IMR-90 (cell line): ENCODE data around the gene FMN1. TPM values are rescaled to one million over a fixed set of nuclear protein-coding genes. Genes with fewer than 3 reads are reported as not detected.

ENCODE experiments used
- ATAC-seq: fragments of 200-7000 bp; cut with Tn5 transposase; 2 replicates; pipeline ENCODE4 v1.9.1; 2020; ENCODE audit warnings: low read depth, mild to moderate bottlenecking, moderate library complexity
- BruUV-seq: library from RNA; stranded (reverse); fragments of 400-500 nt; replicated peaks from 2 replicates; lab custom pipeline; 2021; lab: Mats Ljungman, UMichigan
- CTCF ChIA-PET: fragments of 300-600 bp; formaldehyde crosslinking; extraction: SDS; loops from one replicate; lab custom pipeline; 2021; ENCODE audit warnings: antibody characterized with exemption; lab: Yijun Ruan, JAX
- POLR2A ChIA-PET: fragments of 300-600 bp; sonication (Branson Sonifier 250); formaldehyde crosslinking; loops from one replicate; lab custom pipeline; 2022; ENCODE audit warnings: antibody characterized with exemption; ENCODE audit not compliant: unreplicated experiment; lab: Charles Lee
- DNase-seq: peaks from one replicate; pipeline ENCODE4 v3.0.0; 2013
- H2AFZ ChIP-seq: replicated peaks from 2 replicates; pipeline ENCODE3; 2013; ENCODE audit warnings: low read length, mild to moderate bottlenecking; ENCODE audit not compliant: poor library complexity
- H2AK5ac ChIP-seq: 2 replicates; pipeline ENCODE4 v1.6.1; 2013; ENCODE audit warnings: low read depth, low read length, inconsistent platforms
- H2AK9ac ChIP-seq: replicated peaks from 2 replicates; pipeline ENCODE3; 2013; ENCODE audit warnings: mild to moderate bottlenecking, low read depth, low read length, moderate library complexity; ENCODE audit not compliant: poor library complexity
- H2BK120ac ChIP-seq: 2 replicates; pipeline ENCODE4 v1.6.1; 2013; ENCODE audit warnings: low read depth, low read length, inconsistent platforms
- H2BK15ac ChIP-seq: 3 replicates; pipeline ENCODE4 v1.6.1; 2013; ENCODE audit warnings: low read depth, low read length, inconsistent platforms
- H2BK20ac ChIP-seq: 2 replicates; pipeline ENCODE4 v1.6.1; 2013; ENCODE audit warnings: low read depth, mild to moderate bottlenecking, inconsistent platforms, low read length, moderate library complexity
- H2BK5ac ChIP-seq: 2 replicates; pipeline ENCODE4 v1.6.1; 2013; ENCODE audit warnings: mild to moderate bottlenecking, low read depth, low read length, inconsistent platforms; ENCODE audit not compliant: poor library complexity, severe bottlenecking
- H3K14ac ChIP-seq: replicated peaks from 2 replicates; pipeline ENCODE4 v1.6.1; 2013; ENCODE audit warnings: low read depth, low read length, inconsistent platforms
- H3K18ac ChIP-seq: 2 replicates; pipeline ENCODE4 v1.6.1; 2013; ENCODE audit warnings: low read depth, low read length, control low read depth
- H3K23ac ChIP-seq: 2 replicates; pipeline ENCODE4 v1.6.1; 2013; ENCODE audit warnings: low read depth, low read length, inconsistent platforms
- H3K27ac ChIP-seq: 2 replicates; pipeline ENCODE4 v1.5.1; 2013; ENCODE audit warnings: mild to moderate bottlenecking, control low read depth, low read length; ENCODE audit not compliant: insufficient read depth
- H3K27me3 ChIP-seq: 2 replicates; pipeline ENCODE4 v1.6.1; 2013; ENCODE audit warnings: low read length; ENCODE audit not compliant: control insufficient read depth, insufficient read depth
- H3K36me3 ChIP-seq: 2 replicates; pipeline ENCODE4 v1.6.1; 2013; ENCODE audit warnings: low read length, mixed read lengths; ENCODE audit not compliant: control insufficient read depth, insufficient read depth
- H3K4ac ChIP-seq: 2 replicates; pipeline ENCODE4 v1.6.1; 2013; ENCODE audit warnings: low read depth, low read length, inconsistent platforms
- H3K4me1 ChIP-seq: 2 replicates; pipeline ENCODE4 v1.6.1; 2013; ENCODE audit warnings: low read length, mixed read lengths; ENCODE audit not compliant: control insufficient read depth, insufficient read depth
- H3K4me2 ChIP-seq: 2 replicates; pipeline ENCODE4 v1.6.1; 2013; ENCODE audit warnings: low read depth, mild to moderate bottlenecking, control low read depth, low read length, moderate library complexity
- H3K4me3 ChIP-seq: 2 replicates; pipeline ENCODE4 v1.5.1; 2013; ENCODE audit warnings: low read depth, mild to moderate bottlenecking, control low read depth, low read length, moderate library complexity; ENCODE audit not compliant: insufficient read depth
- H3K56ac ChIP-seq: 2 replicates; pipeline ENCODE4 v1.6.1; 2013; ENCODE audit warnings: low read length, inconsistent platforms; ENCODE audit not compliant: insufficient read depth; ENCODE audit errors: extremely low read depth
- H3K79me1 ChIP-seq, 2 experiments: 2 replicates each; pipeline ENCODE4 v1.6.1; 2013; ENCODE audit warnings: low read length in 2 of 2, inconsistent platforms in 1 of 2, low read depth in 1 of 2
- H3K9ac ChIP-seq: 2 replicates; pipeline ENCODE4 v1.6.1; 2013; ENCODE audit warnings: low read depth, low read length, control low read depth
- H3K9me1 ChIP-seq: 2 replicates; pipeline ENCODE4 v1.6.1; 2013; ENCODE audit warnings: low read length, inconsistent platforms; ENCODE audit not compliant: insufficient read depth
- H3K9me3 ChIP-seq: 2 replicates; pipeline ENCODE4 v1.6.1; 2013; ENCODE audit warnings: low read length; ENCODE audit not compliant: control insufficient read depth, insufficient read depth
- H4K20me1 ChIP-seq: 2 replicates; pipeline ENCODE4 v1.6.1; 2013; ENCODE audit warnings: low read length, inconsistent platforms; ENCODE audit not compliant: insufficient read depth
- H4K5ac ChIP-seq: 2 replicates; pipeline ENCODE4 v1.6.1; 2013; ENCODE audit warnings: mild to moderate bottlenecking, low read depth, low read length, control low read depth
- H4K8ac ChIP-seq, 2 experiments: 2 replicates each; pipeline ENCODE4 v1.6.1; 2013; ENCODE audit warnings: low read depth in 2 of 2, low read length in 2 of 2, control low read depth in 1 of 2, inconsistent platforms in 1 of 2
- H4K91ac ChIP-seq: 2 replicates; pipeline ENCODE4 v1.6.1; 2013; ENCODE audit warnings: low read depth, low read length, inconsistent platforms; ENCODE audit not compliant: insufficient read depth
- BHLHE40 ChIP-seq: fragments of 150-350 bp; IDR thresholded peaks from 2 replicates; pipeline ENCODE4 v1.6.1; 2016; ENCODE audit warnings: mild to moderate bottlenecking, low read depth, low read length
- CEBPB ChIP-seq: IDR thresholded peaks from 2 replicates; pipeline ENCODE4 v1.6.1; 2012; ENCODE audit warnings: low read depth, low read length, improper control_type of control experiment
- CHD1 ChIP-seq: IDR thresholded peaks from 2 replicates; pipeline ENCODE4 v1.6.1; 2012; ENCODE audit warnings: low read depth, low read length, improper control_type of control experiment
- FOS ChIP-seq: fragments of 150-350 bp; IDR thresholded peaks from 2 replicates; pipeline ENCODE4 v1.6.1; 2016; ENCODE audit warnings: low read depth, low read length
- MAFK ChIP-seq: IDR thresholded peaks from 2 replicates; pipeline ENCODE4 v1.6.1; 2012; ENCODE audit warnings: low read depth, low read length, improper control_type of control experiment
- MAZ ChIP-seq: IDR thresholded peaks from 2 replicates; pipeline ENCODE4 v1.6.1; 2012; ENCODE audit warnings: low read depth, mild to moderate bottlenecking, low read length, improper control_type of control experiment, moderate library complexity, borderline replicate concordance
- MXI1 ChIP-seq: IDR thresholded peaks from 2 replicates; pipeline ENCODE4 v1.6.1; 2012; ENCODE audit warnings: low read depth, mild to moderate bottlenecking, low read length, moderate library complexity, borderline replicate concordance
- POLR2A ChIP-seq: IDR thresholded peaks from 2 replicates; pipeline ENCODE4 v1.6.1; 2012; ENCODE audit warnings: mild to moderate bottlenecking, low read depth, low read length
- RAD21 ChIP-seq: IDR thresholded peaks from 2 replicates; pipeline ENCODE4 v1.6.1; 2012; ENCODE audit warnings: low read length, improper control_type of control experiment
- RCOR1 ChIP-seq: IDR thresholded peaks from 2 replicates; pipeline ENCODE4 v1.6.1; 2012; ENCODE audit warnings: mild to moderate bottlenecking, low read length, improper control_type of control experiment; ENCODE audit not compliant: insufficient replicate concordance
- RFX5 ChIP-seq: IDR thresholded peaks from 2 replicates; pipeline ENCODE4 v1.8.0; 2012; ENCODE audit warnings: low read depth, mild to moderate bottlenecking, low read length, moderate library complexity
- SMC3 ChIP-seq: fragments of 150-350 bp; IDR thresholded peaks from 2 replicates; pipeline ENCODE4 v1.6.1; 2016; ENCODE audit warnings: low read depth, mild to moderate bottlenecking, antibody characterized with exemption, low read length, moderate library complexity
- USF2 ChIP-seq: fragments of 150-350 bp; IDR thresholded peaks from 2 replicates; pipeline ENCODE4 v1.6.1; 2017; ENCODE audit warnings: mild to moderate bottlenecking, antibody characterized with exemption, low read length, low read depth
- WGBS, 2 experiments: methylation state at CpG; one replicate each; pipeline versions ENCODE4 v1.1.5 to v1.1.7; 2013; ENCODE audit warnings: missing lambda C conversion rate in 2 of 2; ENCODE audit not compliant: insufficient read length in 1 of 2; ENCODE audit errors: extremely low coverage in 2 of 2; 5-methylcytosine and 5-hydroxymethylcytosine counted together
- dilution Hi-C: fragments of 300-500 bp; cut with HindIII; formaldehyde crosslinking; loops from one replicate; pipeline ENCODE4 v1.14.3; 2018; ENCODE audit warnings: low sequenced_read_pairs; ENCODE audit not compliant: unreplicated experiment
- in situ Hi-C: fragments of 300-500 bp; cut with MboI; formaldehyde crosslinking; loops from 3 replicates; pipeline ENCODE4 v1.14.3; 2019; ENCODE audit warnings: low sequenced_read_pairs, inconsistent platforms, mixed read lengths
- intact Hi-C: fragments of 100-400 bp; cut with micrococcal nuclease; formaldehyde crosslinking; loops from 2 replicates; pipeline ENCODE4 v1.10.0; 2022
- polyA plus RNA-seq, 3 experiments: library from polyadenylated mRNA; depleted of rRNA; stranded (reverse); fragments of >200 nt; gene quantifications; 2 replicates each; pipeline ENCODE4 v1.2.3, GENCODE V29; 2012; ENCODE audit warnings: low replicate concordance in 1 of 3
- total RNA-seq: library from RNA; depleted of rRNA; stranded (reverse); fragments of >200 nt; gene quantifications from 2 replicates; pipeline ENCODE4 v1.2.3, GENCODE V29; 2012

The FMN1 gene
- total and polyA plus RNA-seq, 2 of the 4 experiments (the other 2 are of a cell fraction), result 7.3 to 17.6 TPM

- Histone ChIP-seq H3K9me3 (no peaks in the 10 kb centered on the region), H2AK9ac (no peak overlapping the region), H2BK15ac (no peak overlapping the region), H3K9ac (no peak overlapping the region), H4K5ac (no peak overlapping the region), H2AK5ac (no peak overlapping the region), H3K4me3 (no peak overlapping the region), H3K18ac (no peak overlapping the region), H2BK5ac (no peak overlapping the region), H2BK120ac (no peak overlapping the region), H4K8ac (no peak overlapping the region), H3K9me1 (peaks cover 13% of the 10 kb centered on the region; the same call in 1 of the 2 replicates), H2AFZ (no peak overlapping the region), H3K23ac (no peak overlapping the region), H3K14ac (0 out of 2 replicates have a peak overlapping the region, but pooled peaks have one; percentile 4), H3K27me3 (no peaks in the 10 kb centered on the region), H3K56ac (no peak overlapping the region), H3K4me1 (peaks cover 15% of the 10 kb centered on the region), H3K79me1 (peaks cover 39 to 75% of the 10 kb centered on the region in 2 experiments), H4K20me1 (peaks cover 18% of the 10 kb centered on the region; the same call in 1 of the 2 replicates), H3K36me3 (peaks cover 1% of the 10 kb centered on the region; the same call in 1 of the 2 replicates), H3K4ac (no peak overlapping the region), H3K27ac (no peak overlapping the region), H3K4me2 (no peak overlapping the region), H2BK20ac (no peak overlapping the region), H4K91ac (no peak overlapping the region; the same call in 1 of the 2 replicates)
- intact Hi-C loops, result no loop called here
- no peak for DNase-seq
- ATAC-seq, result no peak
- POLR2A ChIA-PET, result no interaction called here
- CTCF ChIA-PET, result interaction anchor here (1.1 kb wide), 1 partner anchor 91 kb away, joined by 3 read pairs; no protein-coding TSS in a partner anchor
- no peak for TF ChIP-seq POLR2A
- TF ChIP-seq USF2, result no peak
- no peak for TF ChIP-seq MAZ
- no peak for TF ChIP-seq MAFK
- no peak for TF ChIP-seq MXI1
- TF ChIP-seq CEBPB, result no peak
- no peak for TF ChIP-seq CHD1
- TF ChIP-seq RAD21, result no peak
- no peak for TF ChIP-seq RCOR1
- TF ChIP-seq RFX5, result no peak
- no peak for TF ChIP-seq BHLHE40
- TF ChIP-seq FOS, result no peak
- TF ChIP-seq SMC3, result no peak
- no TSS peak for BruUV-seq
- WGBS, 2 experiments, result no CpG with 5 or more reads among the region's 1 CpG
- in situ Hi-C loops, result no loop called here
- dilution Hi-C loops, result no loop called here
These were observed 196.3 kb downstream of the FMN1 start for GRCh38 chr15:32998182-32998581.
